B cell (primary cell): Measurements from ENCODE around the gene COL4A6. TPM values are rescaled to one million over a fixed set of nuclear protein-coding genes. Genes with fewer than 3 reads are reported as not detected.

ENCODE experiments used
- ATAC-seq: fragments of 200-7000 bp; cut with Tn5 transposase; one replicate; pipeline ENCODE4 v1.10.0; 2021; ENCODE audit warnings: low read depth, mild to moderate bottlenecking, moderate number of reproducible peaks, moderate library complexity
- CTCF ChIA-PET: fragments of 350-600 bp; sonication (Branson Sonifier 250); formaldehyde crosslinking; loops from one replicate; lab custom pipeline; 2021; ENCODE audit warnings: antibody characterized with exemption, inconsistent platforms; lab: Charles Lee
- POLR2A ChIA-PET: fragments of 350-600 bp; sonication (Branson Sonifier 250); formaldehyde crosslinking; loops from one replicate; lab custom pipeline; 2021; ENCODE audit warnings: antibody characterized with exemption; lab: Charles Lee
- DNase-seq: peaks from one replicate; pipeline ENCODE4 v3.0.0; 2013
- H2AFZ ChIP-seq: 2 replicates; pipeline ENCODE4 v1.6.1; 2012; ENCODE audit warnings: mild to moderate bottlenecking, low read depth, low read length; ENCODE audit not compliant: insufficient read depth, poor library complexity, severe bottlenecking
- H3K27ac ChIP-seq, 2 donors: 1 replicate in 1 of 2; 2 replicates in 1 of 2; pipeline ENCODE4 v1.5.1; 2012 to 2013; ENCODE audit warnings: low read length in 2 of 2, mild to moderate bottlenecking in 2 of 2, moderate library complexity in 1 of 2
- H3K27me3 ChIP-seq, 4 experiments: fragments of 200-600 bp in 1 of 4; sonication (generic) in 1 of 4; replicated peaks in 1 of 4; 1 replicate in 2 of 4; 2 replicates in 2 of 4; pipeline versions ENCODE4 v1.6.1 to v1.7.0; 2013 to 2016; ENCODE audit warnings: low read length in 3 of 4, mild to moderate bottlenecking in 2 of 4, mixed read lengths in 1 of 4, moderate library complexity in 1 of 4; ENCODE audit not compliant: insufficient read depth in 4 of 4, control insufficient read depth in 3 of 4; ENCODE audit errors: control extremely low read depth in 1 of 4
- H3K36me3 ChIP-seq, 2 experiments: replicated peaks in 1 of 2; 1 replicate in 1 of 2; 2 replicates in 1 of 2; pipeline versions ENCODE4 v1.6.1 to v1.7.1; 2013; ENCODE audit warnings: low read length in 1 of 2; ENCODE audit not compliant: insufficient read depth in 2 of 2, control insufficient read depth in 1 of 2; ENCODE audit errors: control extremely low read depth in 1 of 2, extremely low read depth in 1 of 2
- H3K4me1 ChIP-seq, 2 donors: fragments of 200-600 bp in 1 of 2; sonication (generic) in 1 of 2; 1 replicate in 1 of 2; 2 replicates in 1 of 2; pipeline versions ENCODE4 v1.5.1 to v1.6.1; 2013 to 2017; ENCODE audit warnings: low read length in 2 of 2; ENCODE audit not compliant: control insufficient read depth in 2 of 2, insufficient read depth in 2 of 2
- H3K4me2 ChIP-seq: replicated peaks from 2 replicates; pipeline ENCODE3; 2012; ENCODE audit warnings: mild to moderate bottlenecking, low read depth, low read length; ENCODE audit not compliant: poor library complexity, severe bottlenecking
- H3K4me3 ChIP-seq, 5 experiments: fragments of 200-600 bp in 1 of 5; sonication (generic) in 1 of 5; 1 replicate in 3 of 5; 2 replicates in 2 of 5; pipeline versions ENCODE4 v1.5.1 to v1.7.0; 2011 to 2016; ENCODE audit warnings: low read length in 4 of 5, mild to moderate bottlenecking in 4 of 5, low read depth in 2 of 5, control low read depth in 1 of 5, moderate library complexity in 1 of 5; ENCODE audit not compliant: insufficient read depth in 1 of 5; ENCODE audit errors: control extremely low read depth in 1 of 5, extremely low read depth in 1 of 5
- H3K79me2 ChIP-seq: fragments of 200-600 bp; sonication (generic); one replicate; pipeline ENCODE4 v1.6.0; 2016; ENCODE audit warnings: low read length; ENCODE audit not compliant: control insufficient read depth, insufficient read depth
- H3K9ac ChIP-seq: fragments of 200-600 bp; sonication (generic); 2 replicates; pipeline ENCODE4 v1.6.1; 2017; ENCODE audit warnings: mild to moderate bottlenecking, low read length, moderate library complexity
- H3K9me3 ChIP-seq, 3 donors: one replicate each; pipeline versions ENCODE4 v1.6.1 to v1.7.1; 2013; ENCODE audit warnings: low read length in 2 of 3; ENCODE audit not compliant: control insufficient read depth in 2 of 3, insufficient read depth in 1 of 3; ENCODE audit errors: control extremely low read depth in 1 of 3
- H4K20me1 ChIP-seq: 2 replicates; pipeline ENCODE4 v1.6.0; 2012; ENCODE audit warnings: mild to moderate bottlenecking, low read length; ENCODE audit not compliant: insufficient read depth, control insufficient read depth, poor library complexity, severe bottlenecking
- H3K27ac Mint-ChIP-seq: one replicate; pipeline ENCODE4 v1.8.0; 2021; ENCODE audit warnings: mixed read lengths
- H3K27me3 Mint-ChIP-seq: one replicate; pipeline ENCODE4 v1.8.0; 2021; ENCODE audit warnings: mixed read lengths
- H3K4me1 Mint-ChIP-seq: one replicate; pipeline ENCODE4 v1.8.0; 2021; ENCODE audit warnings: mixed read lengths
- H3K4me3 Mint-ChIP-seq: one replicate; pipeline ENCODE4 v1.8.0; 2021; ENCODE audit warnings: mixed read lengths
- H3K9me3 Mint-ChIP-seq: one replicate; pipeline ENCODE4 v1.8.0; 2022; ENCODE audit warnings: mixed read lengths; ENCODE audit not compliant: insufficient read depth
- CTCF ChIP-seq: fragments of 200-600 bp; IDR thresholded peaks from one replicate; pipeline ENCODE4 v1.8.0; 2022; ENCODE audit warnings: antibody characterized with exemption, mild to moderate bottlenecking
- EZH2 ChIP-seq: IDR thresholded peaks from 2 replicates; pipeline ENCODE4 v1.6.1; 2012; ENCODE audit warnings: borderline replicate concordance, low read depth, mild to moderate bottlenecking, moderate library complexity, low read length; ENCODE audit not compliant: insufficient read depth, poor library complexity, severe bottlenecking
- WGBS: methylation state at CpG from one replicate; pipeline ENCODE4 v1.1.5; 2013; ENCODE audit warnings: missing lambda C conversion rate; ENCODE audit not compliant: insufficient coverage; 5-methylcytosine and 5-hydroxymethylcytosine counted together
- intact Hi-C: fragments of 100-400 bp; cut with micrococcal nuclease; formaldehyde crosslinking; loops from one replicate; pipeline ENCODE4 v1.10.0; 2022
- polyA plus RNA-seq: library from polyadenylated mRNA; depleted of rRNA; stranded (reverse); fragments of >200 nt; gene quantifications from 2 replicates; pipeline ENCODE4 v1.2.3, GENCODE V29; 2012
- total RNA-seq, 2 donors: library from RNA; stranded (reverse); fragments of 120-200 nt in 1 of 2; gene quantifications; 1 replicate in 1 of 2; 2 replicates in 1 of 2; pipeline versions ENCODE4 v1.2.3 to v1.2.4, GENCODE V29; 2013 to 2022

COL4A6 gene
- total and polyA plus RNA-seq, 2 donors (not counting 1 experiment from before 2014, with no cell fraction given), result not detected

- no peak for ATAC-seq
- CTCF ChIA-PET, result no interaction called here
Measured at GRCh38 chrX:108439426-108439942, 1.3 kb upstream of the COL4A6 start, which contains the start of gene COL4A5. Gene COL4A5, plus strand, starts transcription at chrX:108439838. Its CDS starts 288 bp downstream, at chrX:108440126.

More at GRCh38 chrX:108439426-108439942, 1.3 kb upstream of the COL4A6 start, which contains the start of gene COL4A5:
- peak; percentile 10 for DNase-seq
- no peak within 1 kb of the TSS for H3K27ac Mint-ChIP-seq
- intact Hi-C loops, result no loop called here
- peaks cover 18% of the 10 kb centered on the region for H3K27me3 Mint-ChIP-seq
- H3K4me1 Mint-ChIP-seq, result peaks cover 4% of the 10 kb centered on the region
- H3K4me2 ChIP-seq, result peak within 1 kb of the TSS; percentile 20
- H3K4me3 ChIP-seq, result peak within 1 kb of the TSS in 3 of 5 experiments; percentile 13 to 15 (median 13)
- POLR2A ChIA-PET, result no interaction called here
- no peaks in the 10 kb centered on the region for H3K36me3 ChIP-seq
- peak within 1 kb of the TSS; percentile 12 for H3K9ac ChIP-seq
- peaks cover 0 to 5% (median 1%) of the 10 kb centered on the region in 4 experiments for H3K27me3 ChIP-seq
- TF ChIP-seq CTCF (no peak), EZH2 (no peak)
- no peaks in the 10 kb centered on the region for H3K79me2 ChIP-seq
- peak within 1 kb of the TSS; percentile 59 for H3K4me3 Mint-ChIP-seq
- no peaks in the 10 kb centered on the region for H4K20me1 ChIP-seq
- H3K4me1 ChIP-seq, result no peaks in the 10 kb centered on the region
- no peak within 1 kb of the TSS for H3K27ac ChIP-seq
- peak within 1 kb of the TSS; percentile 39 for H2AFZ ChIP-seq
- no peaks in the 10 kb centered on the region for H3K9me3 Mint-ChIP-seq
- WGBS, result no CpG with 5 or more reads among the region's 13 CpGs
- no peaks in the 10 kb centered on the region for H3K9me3 ChIP-seq
